Testis (tissue), 2 donors: Measurements from ENCODE around the gene ITPK1.

Experiments used
- CTCF ChIP-seq, 3 experiments: fragments of 450-650 bp in 2 of 3; fragments of 200-600 bp in 1 of 3; sonication (generic) in 1 of 3; IDR thresholded peaks; one replicate each; pipeline ENCODE4 v1.5.1; 2016 to 2019; ENCODE audit warnings: antibody characterized with exemption in 3 of 3, mild to moderate bottlenecking in 2 of 3, moderate library complexity in 1 of 3
- POLR2A ChIP-seq: fragments of 450-650 bp; IDR thresholded peaks from one replicate; pipeline ENCODE4 v1.6.1; 2017; ENCODE audit warnings: antibody characterized with exemption, mild to moderate bottlenecking, moderate library complexity

GRCh38 chr14:92928961-92929688 is 186.6 kb downstream of the ITPK1 start:
- TF ChIP-seq POLR2A, result no peak
- no peak for TF ChIP-seq CTCF (IDR thresholded peaks at IDR 0.05)
